ENCODE results near the gene CYBB. TPM values are rescaled to one million over a fixed set of nuclear protein-coding genes. Genes with fewer than 3 reads are reported as not detected.
A peak's percentile ranks its signal among the peaks of the same experiment; 100 is the strongest.

CYBB gene
- polyA plus RNA-seq, 2 of the 4 experiments (the other 2 are of a cell fraction), result 0.04 to 0.12 TPM

DNA sequence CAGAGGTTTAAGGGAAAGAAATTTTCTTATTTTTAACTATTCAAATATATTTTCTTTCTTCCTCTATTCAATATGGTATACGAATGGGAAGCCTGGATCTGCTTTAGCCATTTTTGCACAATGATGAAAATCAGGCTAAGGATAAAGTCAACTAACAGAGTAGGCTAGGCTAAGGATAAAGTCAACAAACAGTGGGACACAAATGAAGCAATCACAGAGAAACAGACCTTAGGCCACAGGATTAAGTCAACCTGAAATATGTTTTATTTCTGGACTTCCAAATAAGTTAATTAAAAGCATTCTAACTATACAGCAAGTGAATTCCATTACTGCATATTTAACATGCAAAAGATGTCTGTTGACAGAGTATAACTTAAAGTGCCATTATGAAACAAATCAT is 50.5 kb downstream of the CYBB start:
- no peak overlapping the region for H3K4me2 ChIP-seq
- no peak for DNase-seq (ENCODE audit: low read depth in 1 of 2, low spot score in 1 of 2)
- ATAC-seq, result no peak
- no peaks in the 10 kb centered on the region for H3K9me3 ChIP-seq
- H3K4me3 ChIP-seq, result no peak overlapping the region
- H3K4me1 ChIP-seq, result no peaks in the 10 kb centered on the region
- FAIRE-seq, result peak; percentile 67
- TF ChIP-seq EP300 (IDR thresholded peaks at IDR 0.05) (no peak), TFCP2L1 (CRISPR knock-in tag; IDR thresholded peaks at IDR 0.05) (no peak), NR3C1 (IDR thresholded peaks at IDR 0.05) (no peak), ZC3H11A (IDR thresholded peaks at IDR 0.05) (no peak), TP53 (CRISPR knock-in tag; IDR thresholded peaks at IDR 0.05) (no peak), RARB (CRISPR knock-in tag; IDR thresholded peaks at IDR 0.05) (no peak), CBX2 (IDR thresholded peaks at IDR 0.05; ENCODE audit: borderline replicate concordance, low read depth) (no peak)
- ChIA-PET POLR2A (no interaction called here), CTCF (no interaction called here)
- 42% methylated on average over 1 of the region's 1 CpG for WGBS (ENCODE audit: missing lambda C conversion rate)
- no peak overlapping the region for H3K27ac ChIP-seq

DNA sequence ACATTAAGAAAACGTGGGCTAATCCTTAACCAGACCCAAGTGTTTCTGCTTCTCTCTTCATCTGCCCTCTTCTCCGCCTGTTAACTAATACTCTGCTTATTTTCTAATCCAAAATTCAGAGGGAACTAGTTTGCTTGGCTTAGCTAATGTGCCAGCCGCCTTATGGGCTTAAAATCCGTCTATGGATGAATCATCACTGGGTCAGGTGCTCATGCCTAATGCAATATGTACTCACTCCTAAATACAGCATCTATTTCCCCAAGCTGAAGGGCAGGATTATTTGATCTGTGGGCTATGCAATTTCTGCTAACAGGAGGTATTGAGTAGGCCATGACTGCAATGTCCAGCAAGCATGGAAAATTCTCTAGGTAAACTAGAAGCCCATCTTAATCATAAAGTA is 55.1 kb downstream of the CYBB start:
- POLR2A ChIA-PET, result no interaction called here
- no peak overlapping the region for H3K27ac ChIP-seq
- H3K4me1 ChIP-seq, result no peaks in the 10 kb centered on the region
- H3K9me3 ChIP-seq, result no peaks in the 10 kb centered on the region
- no peak for TF ChIP-seq MYC (IDR thresholded peaks at IDR 0.05; ENCODE audit: borderline replicate concordance, low read length)
- no peak for TF ChIP-seq ZNF302 (CRISPR knock-in tag; IDR thresholded peaks at IDR 0.05)
- TF ChIP-seq RCOR1 (IDR thresholded peaks at IDR 0.05; ENCODE audit: low read depth, low read length), result no peak
- TF ChIP-seq, protein P1, sequence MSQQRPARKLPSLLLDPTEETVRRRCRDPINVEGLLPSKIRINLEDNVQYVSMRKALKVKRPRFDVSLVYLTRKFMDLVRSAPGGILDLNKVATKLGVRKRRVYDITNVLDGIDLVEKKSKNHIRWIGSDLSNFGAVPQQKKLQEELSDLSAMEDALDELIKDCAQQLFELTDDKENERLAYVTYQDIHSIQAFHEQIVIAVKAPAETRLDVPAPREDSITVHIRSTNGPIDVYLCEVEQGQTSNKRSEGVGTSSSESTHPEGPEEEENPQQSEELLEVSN (IDR thresholded peaks at IDR 0.05; ENCODE audit: borderline replicate concordance, low read depth), result no peak
- TF ChIP-seq MAFK (IDR thresholded peaks at IDR 0.05; ENCODE audit: partially characterized antibody), result no peak
- TF ChIP-seq EHF (CRISPR knock-in tag; IDR thresholded peaks at IDR 0.05), result no peak
- TF ChIP-seq POLR2AphosphoS2 (conservative IDR thresholded peaks at IDR 0.05; ENCODE audit: low read length), result no peak
- no peak for TF ChIP-seq REST (IDR thresholded peaks at IDR 0.05)
- no peak for TF ChIP-seq NFE2L2 (conservative IDR thresholded peaks at IDR 0.05; ENCODE audit: low read length)
- TF ChIP-seq ELK1 (IDR thresholded peaks at IDR 0.05; ENCODE audit: low read depth, low read length), result no peak
- no peak for TF ChIP-seq HOXB5 (CRISPR knock-in tag; IDR thresholded peaks at IDR 0.05)
- TF ChIP-seq KDM5A (IDR thresholded peaks at IDR 0.05), result no peak
- no peak for TF ChIP-seq RFX5 (IDR thresholded peaks at IDR 0.05)
- no peak for TF ChIP-seq HDAC2 (IDR thresholded peaks at IDR 0.05)
- ATAC-seq, result no peak
- 61% methylated on average over 4 of the region's 4 CpGs for WGBS (ENCODE audit: missing lambda C conversion rate)
- DNase-seq (ENCODE audit: low read depth in 1 of 2, low spot score in 1 of 2), result no peak
- CTCF ChIA-PET, result interaction anchor here (1.1 kb wide), 1 partner anchor 10 kb away, joined by 3 read pairs; no protein-coding TSS in a partner anchor
- no peak overlapping the region for H3K4me2 ChIP-seq
- FAIRE-seq, result no peak
- H3K4me3 ChIP-seq, result no peak overlapping the region

- FAIRE-seq, result no peak
- H3K4me1 ChIP-seq, result no peaks in the 10 kb centered on the region
- H3K4me3 ChIP-seq, result no peak overlapping the region
- DNase-seq (ENCODE audit: low read depth in 1 of 2, low spot score in 1 of 2), result no peak
- no peak for ATAC-seq
- H3K4me2 ChIP-seq, result no peak overlapping the region
- no peaks in the 10 kb centered on the region for H3K9me3 ChIP-seq
- H3K27ac ChIP-seq, result no peak overlapping the region
- POLR2A ChIA-PET, result no interaction called here
- CTCF ChIA-PET, result no interaction called here
- 86% methylated on average over 3 of the region's 3 CpGs for WGBS (ENCODE audit: missing lambda C conversion rate)
- no peak for TF ChIP-seq FOSL2 (IDR thresholded peaks at IDR 0.05)
- no peak for TF ChIP-seq FOSL2 (CRISPR knock-in tag; IDR thresholded peaks at IDR 0.05)
- TF ChIP-seq ATOH8 (CRISPR knock-in tag; IDR thresholded peaks at IDR 0.05; ENCODE audit: low read depth), result no peak
- no peak for TF ChIP-seq CBX8 (IDR thresholded peaks at IDR 0.05)
- no peak for TF ChIP-seq CTCF (IDR thresholded peaks at IDR 0.05)
- TF ChIP-seq, protein P1 (IDR thresholded peaks at IDR 0.05; ENCODE audit: borderline replicate concordance, low read depth), result no peak
- TF ChIP-seq KDM1A (IDR thresholded peaks at IDR 0.05; ENCODE audit: low read depth), result no peak
- no peak for TF ChIP-seq USF2 (IDR thresholded peaks at IDR 0.05)
These were observed 61.1 kb downstream of the CYBB start for GRCh38 chrX:37840931-37841330.
